Measurements from ENCODE around the gene GGT6.

GGT6 gene

DNA sequence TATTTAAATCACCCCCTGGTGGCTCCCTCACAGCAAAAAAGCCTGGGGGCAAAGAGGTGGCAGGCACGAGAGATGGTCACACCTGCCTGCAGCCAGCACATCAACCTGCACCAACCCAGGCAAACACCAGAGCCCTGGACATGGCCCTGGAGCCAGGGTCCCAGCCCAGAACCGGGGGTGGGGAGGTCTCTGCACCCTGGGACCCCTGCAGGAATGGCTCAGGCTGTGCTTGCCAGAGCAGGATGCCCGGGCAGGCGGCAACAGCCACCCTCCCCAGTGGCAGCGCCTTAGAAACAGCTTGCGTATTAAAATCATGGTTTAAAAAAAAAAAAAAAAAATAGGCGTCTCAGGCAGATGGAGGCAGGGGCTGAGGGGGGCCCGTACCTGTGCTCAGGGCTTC, 21.4 kb downstream of the GGT6 start:
- no peak for DNase-seq (ENCODE audit: low read depth in 2 of 2)

DNA sequence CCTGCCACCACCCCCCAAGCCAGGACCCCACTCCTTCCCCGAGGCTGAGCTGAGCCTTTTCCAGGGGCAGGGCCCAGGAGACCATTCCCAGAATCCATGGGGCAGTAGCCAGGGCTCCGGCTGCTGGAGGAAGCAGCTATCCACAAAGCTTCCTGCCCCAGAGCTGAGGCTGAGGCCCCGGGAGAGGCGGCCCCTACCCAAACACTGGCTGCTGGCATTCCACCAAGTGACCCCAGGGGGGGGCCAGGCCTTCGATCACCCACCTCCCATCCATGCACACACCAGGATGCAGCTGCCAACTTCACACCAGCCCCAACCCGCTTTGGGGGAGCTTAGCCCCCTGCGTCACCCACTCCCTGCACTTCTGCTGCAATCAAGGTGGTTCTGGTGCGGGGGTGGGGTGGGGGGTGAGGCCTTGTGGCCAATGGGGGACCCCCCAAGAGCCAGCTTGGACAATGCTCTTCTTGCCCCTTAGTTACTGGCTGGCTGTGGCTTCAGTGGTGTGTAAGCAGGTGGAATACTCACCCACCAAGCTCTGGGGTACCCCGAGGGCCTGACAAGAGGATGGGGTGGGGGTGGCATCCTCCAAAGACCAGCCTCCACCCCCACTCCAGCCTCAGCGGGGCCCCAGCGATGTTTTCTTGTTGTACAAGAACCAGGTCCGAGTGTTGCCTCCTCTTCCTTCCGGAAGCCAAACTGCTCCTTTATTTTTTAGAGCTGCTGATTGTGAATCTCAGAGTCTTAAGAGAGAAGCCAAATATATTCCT, 22.0 kb downstream of the GGT6 start:
- DNase-seq (ENCODE audit: low read depth in 2 of 2): no peak

DNA sequence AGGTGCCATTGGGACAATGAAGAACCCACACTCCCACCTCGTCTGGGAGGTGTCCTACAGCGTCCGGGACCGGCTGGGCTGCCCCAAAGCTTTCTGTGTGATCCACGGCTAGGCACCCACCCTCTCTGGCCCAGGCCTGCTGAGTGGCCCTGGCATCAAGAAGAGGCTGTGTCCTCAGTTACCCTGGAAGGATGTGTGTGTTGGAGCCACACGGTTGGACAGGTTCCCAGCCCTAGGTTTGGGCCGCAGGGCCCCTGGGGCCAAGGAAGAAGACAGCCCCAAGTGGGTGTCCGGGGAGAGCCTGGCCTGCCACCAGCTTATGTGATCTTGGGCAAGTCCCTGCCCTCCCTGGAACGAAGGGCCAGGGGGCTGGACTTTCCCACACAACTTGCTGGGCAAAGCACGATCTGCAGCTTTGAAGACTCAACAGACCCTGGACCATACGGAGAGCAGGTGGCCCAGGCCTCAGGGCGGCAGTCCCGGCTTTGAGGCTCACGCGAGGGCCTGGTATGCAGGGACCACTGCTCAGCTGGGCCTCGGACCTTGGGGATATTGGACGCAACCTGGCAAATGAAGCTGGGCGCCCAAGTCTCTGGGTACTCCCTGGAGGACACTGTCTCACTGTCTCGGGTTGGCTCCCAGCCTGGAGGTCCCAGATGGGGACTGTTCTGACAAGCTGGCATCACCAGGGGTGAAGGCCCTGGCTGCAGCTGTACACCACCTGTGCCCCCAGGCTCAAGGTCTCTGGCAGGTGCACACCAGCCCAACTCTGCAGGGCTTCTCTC, 22.7 kb downstream of the GGT6 start:
- DNase-seq (ENCODE audit: low read depth in 2 of 2): no peak

DNA sequence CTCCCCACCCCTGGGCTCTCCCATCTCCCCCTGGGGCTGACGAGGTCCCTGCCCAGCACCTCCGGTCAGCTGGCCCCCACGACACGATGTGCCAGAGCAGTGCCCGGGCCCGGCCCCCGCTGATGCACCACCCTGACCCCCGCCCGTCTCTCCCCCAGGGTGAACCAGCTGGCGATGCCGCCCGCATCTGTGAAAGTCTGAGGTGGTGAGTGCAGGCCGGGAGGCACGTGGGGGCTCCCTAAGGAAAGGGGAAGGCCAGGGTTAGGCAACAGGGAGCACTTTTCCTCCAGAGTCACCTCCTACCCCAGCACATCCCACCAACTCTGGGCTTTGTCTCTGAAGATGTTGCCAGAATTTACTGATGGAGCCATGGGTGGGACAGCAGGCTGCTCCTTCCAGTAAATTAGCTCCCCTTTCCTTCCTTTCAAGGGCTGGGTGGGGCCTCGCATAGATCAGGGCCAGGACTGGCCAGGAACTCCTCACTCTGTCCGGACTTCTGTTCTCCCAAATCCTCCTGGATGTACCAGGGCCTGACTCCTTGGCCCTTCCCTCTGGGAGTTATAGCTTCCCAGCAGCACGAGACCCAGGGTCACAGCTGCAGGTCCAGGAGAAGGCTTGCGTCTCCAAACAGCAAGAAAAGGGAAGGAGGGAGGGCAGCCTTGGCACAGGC, 23.5 kb downstream of the GGT6 start:
- no peak for DNase-seq (ENCODE audit: low read depth in 2 of 2)

DNA sequence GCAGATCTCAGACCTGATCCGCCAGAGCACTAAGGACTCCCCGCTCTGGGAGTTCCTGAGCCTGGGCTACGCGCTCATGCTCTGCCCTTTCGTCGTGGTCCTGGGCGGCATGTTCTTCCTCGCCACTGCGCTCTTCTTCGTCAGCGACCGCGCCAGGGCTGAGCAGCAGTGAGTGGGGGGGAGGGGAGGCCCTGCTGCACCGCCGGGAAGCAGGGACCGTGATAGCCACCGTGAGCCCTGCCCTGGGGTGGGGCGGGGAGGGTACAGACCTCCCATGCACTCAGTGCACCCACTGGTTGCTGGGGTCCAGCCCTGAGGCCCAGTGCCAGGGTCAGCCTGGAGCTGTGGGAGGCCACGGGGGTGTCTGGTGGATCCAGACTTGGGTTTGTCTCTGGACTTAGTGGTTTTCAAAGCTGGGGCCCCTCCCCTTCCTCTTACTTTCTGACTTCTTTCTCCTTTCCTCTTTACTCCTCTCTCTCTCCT, 24.1 kb downstream of the GGT6 start:
- DNase-seq (ENCODE audit: low read depth in 2 of 2): no peak

DNA sequence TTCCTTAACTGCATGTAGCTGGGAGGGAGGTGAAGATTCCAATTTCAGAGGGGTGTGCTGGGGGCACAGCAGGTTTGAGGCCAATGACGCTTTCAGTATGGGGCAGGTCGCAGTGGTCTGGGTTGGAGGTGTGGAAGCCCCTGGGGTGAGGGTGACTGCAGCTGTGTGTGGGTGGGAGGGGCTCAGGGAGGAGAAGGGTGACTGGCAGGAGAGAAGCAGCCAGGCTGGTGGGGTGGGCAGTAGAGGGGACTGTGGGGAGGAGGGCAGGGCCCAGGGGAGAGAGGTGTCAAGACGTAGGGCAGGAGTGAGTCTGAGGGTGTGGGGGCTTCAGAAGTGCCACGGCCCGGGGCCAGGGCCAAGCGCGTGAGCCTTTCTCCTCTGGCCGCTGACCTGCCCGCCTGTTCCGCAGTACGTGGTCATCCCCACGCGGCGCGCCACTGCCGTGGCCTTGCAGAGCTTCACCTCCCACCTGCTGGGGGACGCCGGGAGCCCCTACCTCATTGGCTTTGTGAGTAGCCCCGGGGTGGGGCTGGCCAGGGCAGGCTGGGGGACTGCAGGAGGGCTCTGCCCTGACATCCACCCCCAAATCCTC, 24.6 kb downstream of the GGT6 start:
- no peak for DNase-seq (ENCODE audit: low read depth in 2 of 2)

DNA sequence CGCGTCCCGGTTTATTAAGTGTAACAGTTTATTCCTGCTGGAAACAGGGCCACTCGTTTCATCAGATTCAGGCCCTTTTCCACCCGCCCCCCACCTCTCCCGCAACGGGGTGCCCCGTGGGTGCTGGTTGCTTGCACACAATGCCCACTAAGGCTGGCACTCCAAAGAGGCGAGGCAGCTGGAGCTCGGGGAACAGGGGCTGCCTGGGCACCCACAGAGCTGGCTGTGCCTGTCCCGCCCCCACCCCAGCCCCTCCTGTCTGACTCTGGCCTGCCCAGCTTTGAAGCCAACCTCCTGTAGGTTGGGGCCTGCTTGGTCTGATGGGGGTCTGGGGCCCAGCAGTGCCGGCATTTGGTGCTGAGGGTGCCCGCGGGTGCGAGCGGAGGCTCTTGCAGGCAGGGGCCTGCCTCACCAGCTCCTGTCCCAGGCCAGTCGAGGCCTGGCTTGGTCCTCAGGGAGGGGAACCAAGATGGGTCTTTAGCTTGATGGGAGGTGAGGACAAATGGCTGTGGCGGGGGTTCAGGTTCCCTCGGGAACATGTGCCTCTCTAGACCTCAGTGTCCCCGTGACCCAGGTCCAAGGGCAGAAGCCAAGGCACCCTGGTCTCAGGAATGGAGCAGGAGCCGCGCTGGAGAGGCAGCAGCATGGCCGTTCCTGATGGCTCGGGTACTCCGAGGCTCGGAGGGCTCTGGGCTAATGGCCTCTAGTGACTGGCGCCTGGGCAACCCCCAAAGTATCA, 25.3 kb downstream of the GGT6 start:
- DNase-seq (ENCODE audit: low read depth in 2 of 2): no peak

DNA sequence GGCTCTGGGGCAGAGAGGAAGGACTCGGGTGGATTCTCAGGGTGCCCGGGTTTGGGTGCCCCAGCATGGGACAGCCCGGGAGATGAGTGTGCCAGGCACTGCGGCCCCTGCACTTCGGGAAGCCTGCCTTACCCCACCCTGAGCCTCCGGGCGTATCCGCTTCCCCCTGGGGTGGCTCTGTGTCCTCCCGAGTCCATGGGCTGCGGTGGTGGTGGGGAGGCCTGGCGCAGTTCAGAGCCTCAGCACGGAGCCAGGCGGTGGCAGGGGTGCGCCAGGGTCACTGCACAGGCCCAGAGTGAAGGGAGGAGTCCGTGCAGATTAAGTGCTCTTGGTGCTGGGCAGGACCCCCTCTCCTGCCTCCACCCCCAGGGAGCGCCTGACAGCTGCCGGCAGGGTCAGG, 25.9 kb downstream of the GGT6 start:
- no peak for DNase-seq (ENCODE audit: low read depth in 2 of 2)

DNA sequence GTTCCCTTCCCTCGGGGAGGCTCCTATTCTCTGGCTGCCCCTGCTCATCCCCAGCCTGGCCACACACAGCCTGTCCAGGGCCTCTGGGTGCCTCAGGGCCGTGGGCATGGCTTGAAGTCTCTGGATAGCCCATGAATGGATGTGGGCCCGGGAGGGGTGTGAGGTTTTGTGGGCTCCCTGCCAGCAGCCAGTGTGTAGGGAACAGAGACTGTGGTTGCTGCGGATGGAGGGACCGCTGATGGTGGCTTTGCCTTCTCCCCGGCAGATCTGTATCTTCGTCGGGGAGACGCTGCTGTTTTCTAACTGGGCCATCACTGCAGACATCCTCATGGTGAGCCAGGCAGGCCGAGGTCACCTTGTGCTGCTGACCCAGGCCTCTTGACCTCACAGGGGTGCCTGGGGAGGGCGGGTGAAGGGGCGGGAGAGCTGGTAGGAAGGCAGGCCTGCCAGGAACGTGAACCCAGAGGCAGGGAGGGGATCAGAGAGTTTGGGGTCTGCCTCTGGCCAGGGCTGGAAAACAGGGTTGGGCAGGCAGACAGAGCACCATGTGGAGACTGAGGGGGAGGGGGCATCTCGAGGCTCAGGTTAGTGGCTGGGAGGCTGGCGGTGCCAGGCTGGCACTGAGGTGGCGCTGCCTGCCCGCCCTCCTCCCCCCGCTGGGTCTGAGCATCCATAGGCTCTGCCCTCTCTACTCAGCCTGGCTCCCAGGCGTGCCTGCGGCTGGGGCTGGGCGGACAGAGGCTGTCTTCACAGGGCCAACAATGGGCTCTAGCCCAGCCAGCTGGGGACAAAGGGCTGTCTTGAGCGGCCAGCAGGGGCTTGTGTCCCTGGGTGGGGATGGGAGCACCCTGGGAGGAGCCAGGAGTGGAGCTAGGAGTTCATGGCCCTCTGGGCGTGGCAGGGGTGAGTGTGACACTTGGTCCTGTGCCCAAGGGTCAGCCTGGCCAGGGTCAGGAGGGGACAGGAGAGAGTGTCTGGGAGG, 26.6 kb downstream of the GGT6 start:
- no peak for DNase-seq (ENCODE audit: low read depth in 2 of 2)

DNA sequence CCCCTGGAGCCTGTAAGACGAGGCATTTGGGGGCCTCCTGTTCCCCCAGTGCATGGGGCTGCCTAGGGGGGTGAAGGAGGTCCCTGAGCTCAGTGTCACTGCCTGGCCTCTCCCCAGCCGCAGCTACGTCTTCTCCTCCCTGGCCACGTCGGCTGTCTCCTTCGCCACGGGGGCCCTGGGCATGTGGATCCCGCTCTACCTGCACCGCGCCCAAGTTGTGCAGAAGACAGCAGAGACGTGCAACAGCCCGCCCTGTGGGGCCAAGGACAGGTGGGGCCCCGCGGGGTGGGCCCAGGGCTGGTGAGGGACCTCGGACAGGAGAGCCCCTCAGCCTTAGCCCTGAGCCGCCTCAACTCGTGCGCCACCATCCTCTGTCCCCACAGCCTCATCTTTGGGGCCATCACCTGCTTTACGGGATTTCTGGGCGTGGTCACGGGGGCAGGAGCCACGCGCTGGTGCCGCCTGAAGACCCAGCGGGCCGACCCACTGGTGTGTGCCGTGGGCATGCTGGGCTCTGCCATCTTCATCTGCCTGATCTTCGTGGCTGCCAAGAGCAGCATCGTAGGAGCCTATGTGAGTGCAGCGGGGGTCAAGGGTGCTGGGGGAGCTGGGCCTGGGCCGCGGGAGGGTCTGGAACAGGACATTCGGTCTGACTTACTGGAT, 27.4 kb downstream of the GGT6 start:
- DNase-seq (ENCODE audit: low read depth in 2 of 2): no peak

DNA sequence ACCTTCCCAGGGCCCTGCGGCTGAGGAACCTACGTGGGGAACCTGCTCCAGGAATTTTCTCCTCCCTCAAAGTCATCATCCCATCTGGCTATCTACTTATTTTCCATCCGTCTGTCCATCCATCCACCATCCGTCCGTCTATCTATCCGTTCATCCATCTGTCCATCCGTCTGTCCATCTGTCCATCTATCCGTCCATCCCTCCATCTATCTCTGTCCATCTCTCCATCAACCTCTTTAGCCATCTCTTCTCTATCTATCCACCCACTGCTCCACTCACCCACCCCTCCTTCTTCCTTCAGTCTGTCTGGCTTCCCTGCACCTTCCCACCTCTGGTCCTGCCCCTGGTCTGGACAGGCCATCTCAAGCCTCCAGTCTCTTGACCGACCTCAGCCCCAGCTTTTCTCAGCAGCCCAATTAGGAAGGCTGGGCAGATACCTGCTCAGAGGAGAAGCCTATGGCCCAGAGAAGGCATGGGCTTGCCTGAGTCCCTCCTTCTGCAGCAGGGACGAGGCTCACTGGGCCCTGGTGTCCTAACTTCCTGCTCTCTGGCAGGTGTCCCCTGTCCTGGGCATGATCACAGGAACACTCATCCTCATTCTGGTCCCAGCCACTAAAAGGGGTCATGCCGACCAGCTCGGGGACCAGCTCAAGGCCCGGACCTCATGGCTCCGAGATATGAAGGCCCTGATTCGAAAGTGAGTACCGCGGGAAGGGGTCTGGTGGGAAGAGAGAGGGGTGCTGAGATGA, 28.2 kb downstream of the GGT6 start:
- no peak for DNase-seq (ENCODE audit: low read depth in 2 of 2)

DNA sequence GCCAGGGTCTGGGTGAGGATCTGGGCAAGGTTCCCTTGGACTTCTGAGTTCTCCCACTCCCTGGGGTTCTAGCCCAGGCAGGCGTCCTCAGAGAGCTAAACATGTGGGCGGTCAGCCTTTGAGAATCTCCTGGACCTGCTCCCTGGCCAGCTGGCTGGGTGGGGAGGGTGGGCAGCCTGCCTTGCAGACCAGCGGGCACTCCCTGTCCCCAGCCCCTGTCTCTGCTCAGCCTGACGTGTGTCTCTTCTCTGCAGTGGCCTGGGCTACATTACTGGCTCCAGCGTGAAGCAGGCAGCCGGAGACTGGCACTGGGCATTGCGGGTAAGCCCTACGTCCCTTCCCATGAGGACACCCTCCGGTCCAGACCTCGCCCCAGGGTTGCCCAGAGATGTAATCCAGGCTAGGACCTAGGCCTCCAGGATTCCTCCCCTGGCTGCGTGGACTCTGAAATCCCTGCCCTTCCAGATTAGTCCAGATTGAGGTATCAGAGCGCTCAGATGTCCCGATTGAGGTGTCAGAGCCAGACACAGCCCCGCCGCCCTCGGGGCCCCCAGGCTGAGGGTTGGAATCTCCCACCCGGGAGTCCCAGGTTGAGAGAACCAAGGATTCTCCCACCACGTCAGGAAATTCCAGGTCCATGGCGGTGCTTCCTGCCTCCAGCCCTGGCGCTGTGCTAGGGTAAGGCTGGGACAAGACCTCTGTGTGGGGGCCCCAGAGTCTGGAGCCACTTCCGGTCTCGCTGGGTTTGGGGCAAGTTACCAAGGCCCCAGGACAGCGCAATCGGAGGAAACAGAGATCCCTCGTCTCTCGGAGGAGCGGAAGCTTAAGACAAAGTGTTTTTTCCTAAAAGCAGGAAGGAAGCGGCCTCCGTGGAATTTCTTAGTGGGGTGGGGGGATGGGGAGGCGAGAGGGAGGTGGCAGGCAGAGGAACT, 29.3 kb downstream of the GGT6 start:
- DNase-seq (ENCODE audit: low read depth in 2 of 2): no peak

DNA sequence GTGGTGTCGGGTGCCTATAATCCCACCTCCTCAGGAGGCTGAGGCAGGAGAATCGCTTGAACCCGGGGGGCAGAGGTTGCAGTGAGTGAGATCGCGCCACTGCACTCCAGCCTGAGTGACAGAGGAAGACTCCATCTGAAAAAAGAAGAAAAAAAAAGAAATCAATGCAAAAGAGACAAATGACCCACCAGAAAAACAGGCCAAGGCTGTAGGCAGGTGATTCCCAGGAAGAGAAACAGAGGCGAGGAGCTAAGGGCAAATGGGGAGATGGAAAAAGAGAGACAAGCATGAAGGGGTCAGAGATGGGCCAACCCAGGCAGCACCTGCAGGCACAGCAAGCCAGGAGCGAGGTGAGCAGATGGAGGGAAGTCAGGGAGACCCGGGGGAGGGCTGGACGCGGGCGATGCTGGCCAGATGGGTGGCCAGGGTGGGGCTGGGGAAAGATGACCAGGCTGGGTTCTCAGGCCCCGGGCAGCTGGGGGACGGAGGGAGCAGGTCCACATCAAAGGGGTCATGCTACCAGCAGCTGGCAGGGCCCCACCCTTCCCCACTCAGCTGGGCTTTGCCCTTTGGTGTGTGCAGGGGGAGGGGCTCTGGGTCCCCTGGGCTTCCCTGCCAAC, 30.7 kb downstream of the GGT6 start:
- no peak for DNase-seq (ENCODE audit: low read depth in 2 of 2)

DNA sequence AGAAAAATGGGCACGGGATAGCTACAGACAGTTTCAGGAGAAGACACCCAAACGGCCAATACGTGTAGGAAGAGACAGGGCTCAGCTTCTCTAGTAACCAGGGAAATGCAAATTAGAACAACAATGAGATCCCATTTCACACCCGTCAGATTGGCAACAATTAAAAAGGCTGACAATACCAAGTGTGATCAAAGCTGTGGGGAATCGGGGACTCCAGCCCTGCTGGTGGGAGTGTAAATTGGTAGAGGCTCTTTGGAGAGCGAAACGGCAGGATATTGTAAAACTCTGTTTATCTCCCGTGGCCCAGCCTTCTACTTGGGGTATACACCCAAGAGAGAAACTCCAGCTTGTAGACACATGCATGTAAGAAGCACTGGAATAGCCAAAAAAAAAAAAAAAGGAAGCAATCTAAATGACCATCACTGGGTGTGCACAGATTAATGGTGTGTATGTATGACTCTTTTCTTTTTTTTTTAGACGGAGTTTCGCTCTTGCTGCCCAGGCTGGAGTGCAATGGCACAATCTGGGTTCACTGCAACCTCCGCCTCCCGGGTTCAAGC, 32.7 kb downstream of the GGT6 start:
- DNase-seq (ENCODE audit: low read depth in 2 of 2): no peak

DNA sequence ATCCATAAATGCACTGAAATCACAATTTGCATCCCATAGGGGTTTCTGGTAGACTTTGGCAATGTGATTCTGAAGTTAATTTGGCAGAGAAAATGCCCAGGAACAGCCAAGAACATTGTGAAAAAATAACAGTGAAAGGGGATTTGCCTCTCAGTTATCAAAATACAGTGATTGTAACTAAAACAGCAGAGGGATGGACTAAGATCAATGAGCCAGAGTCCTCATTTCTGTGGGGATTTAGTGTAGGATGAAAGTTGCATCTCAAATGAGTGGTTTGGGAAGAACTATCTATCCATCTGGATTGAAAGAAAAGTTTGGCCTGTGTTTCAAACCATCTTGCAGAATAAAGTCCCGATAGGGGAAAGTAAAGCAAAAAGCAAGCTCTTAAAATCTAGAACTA, 33.2 kb downstream of the GGT6 start:
- DNase-seq (ENCODE audit: low read depth in 2 of 2): no peak

DNA sequence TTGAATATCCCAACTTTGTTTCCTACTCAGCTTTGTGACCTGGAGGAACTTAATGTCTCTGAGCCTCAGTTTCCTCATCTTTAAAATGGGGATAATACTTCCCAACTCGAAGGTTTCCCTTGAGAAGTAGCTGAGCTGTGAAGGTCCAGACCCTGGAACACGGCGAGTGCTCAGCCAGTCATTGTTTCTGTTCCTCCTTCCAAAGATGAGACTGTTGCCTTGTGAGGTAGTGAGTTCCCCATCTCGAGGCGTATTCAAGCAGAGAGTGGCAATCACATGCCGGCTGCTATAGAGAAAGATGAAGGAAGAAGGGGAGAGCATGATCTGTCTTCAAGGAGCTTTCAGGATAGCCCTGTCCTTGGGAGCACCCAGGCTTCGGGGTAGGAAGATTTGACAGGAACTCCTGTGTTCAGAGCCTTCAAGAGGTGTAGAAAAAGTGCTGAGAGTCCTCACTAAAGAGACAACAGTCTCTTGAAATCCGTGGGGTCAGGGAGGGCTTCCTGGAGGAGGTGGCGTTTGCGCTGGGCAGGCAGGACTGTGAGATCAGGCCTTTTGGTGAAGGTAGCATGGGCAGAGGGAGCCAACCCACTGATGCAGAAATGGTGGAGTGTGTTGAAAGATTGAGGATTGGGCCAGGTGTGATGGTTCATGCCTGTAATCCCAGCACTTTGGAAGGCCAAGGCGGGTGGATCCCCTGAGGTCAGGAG, 34.5 kb downstream of the GGT6 start:
- DNase-seq (ENCODE audit: low read depth in 2 of 2): no peak

DNA sequence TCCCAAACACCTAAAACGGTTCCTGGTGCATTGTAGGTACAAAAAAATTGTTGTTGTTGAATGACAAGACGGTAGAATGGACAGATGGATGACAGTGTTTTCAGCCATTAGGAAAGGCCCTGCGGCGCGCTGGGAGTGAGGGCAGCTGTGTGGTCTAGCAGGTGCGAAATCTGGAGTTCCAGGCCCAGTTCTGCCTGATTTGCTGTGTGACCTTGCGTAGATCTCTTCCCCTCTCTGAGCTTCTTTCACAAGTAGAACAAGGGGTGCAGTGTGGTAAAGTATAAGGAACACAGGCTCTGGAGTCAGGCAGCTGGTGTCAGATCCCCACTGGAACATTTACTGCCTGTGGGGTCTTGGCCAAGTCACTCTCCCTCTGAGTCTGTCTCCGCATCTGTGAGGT, 36.4 kb downstream of the GGT6 start:
- no peak for DNase-seq (ENCODE audit: low read depth in 2 of 2)

Data from stimulated activated CD8-positive, alpha-beta memory T cell treated with anti-CD3 and anti-CD28 coated beads, Interleukin-15, amount 100 ng/mL, for 48 hours (primary cell).